Globus pallidus (tissue), 1 donor: ENCODE results near the gene FAM180A.
"Not testable (repeated sequence)": the region's sequence is repeated elsewhere in the genome, so short reads cannot be mapped to it uniquely, and the experiment has no call there.

ENCODE experiments used
- DNase-seq: peaks from one replicate; pipeline ENCODE4 v3.0.0-alpha.2; 2015; ENCODE audit warnings: low spot score

FAM180A gene

GRCh38 chr7:135713836-135714470 is 34.7 kb downstream of the FAM180A start:
- no peak for DNase-seq

GRCh38 chr7:135712796-135713195 is 35.8 kb downstream of the FAM180A start:
- no peak for DNase-seq

GRCh38 chr7:135712182-135712782 is 36.3 kb downstream of the FAM180A start:
- DNase-seq, result no peak

GRCh38 chr7:135711139-135711469 is 37.5 kb downstream of the FAM180A start:
- DNase-seq, result no peak

- no peak for DNase-seq
Measured at GRCh38 chr7:135710417-135711138, 38.0 kb downstream of the FAM180A start.

GRCh38 chr7:135709508-135709907 is 39.1 kb downstream of the FAM180A start:
- no peak for DNase-seq

GRCh38 chr7:135708041-135708440 is 40.6 kb downstream of the FAM180A start:
- DNase-seq, result no peak

- DNase-seq, result no peak
Measured at GRCh38 chr7:135707570-135707966, 41.0 kb downstream of the FAM180A start.

- no peak for DNase-seq
Measured at GRCh38 chr7:135706858-135707569, 41.6 kb downstream of the FAM180A start.

GRCh38 chr7:135706038-135706742 is 42.4 kb downstream of the FAM180A start:
- DNase-seq, result no peak

GRCh38 chr7:135704698-135705097 is 43.9 kb downstream of the FAM180A start:
- no peak for DNase-seq

- no peak for DNase-seq
Measured at GRCh38 chr7:135704074-135704473, 44.5 kb downstream of the FAM180A start.

GRCh38 chr7:135697276-135698049 is 51.1 kb downstream of the FAM180A start:
- no peak for DNase-seq

- DNase-seq, result no peak
Measured at GRCh38 chr7:135693558-135693957, 55.1 kb downstream of the FAM180A start.

- DNase-seq, result not testable (repeated sequence)
Measured at GRCh38 chr7:135692606-135693005, 56.0 kb downstream of the FAM180A start.

- DNase-seq, result no peak
Measured at GRCh38 chr7:135692055-135692454, 56.6 kb downstream of the FAM180A start.

GRCh38 chr7:135690566-135690965 is 58.0 kb downstream of the FAM180A start:
- no peak for DNase-seq

- DNase-seq, result no peak
Measured at GRCh38 chr7:135687466-135687865, 61.1 kb downstream of the FAM180A start.

- DNase-seq, result no peak
Measured at GRCh38 chr7:135685306-135686084, 63.1 kb downstream of the FAM180A start.

GRCh38 chr7:135684699-135685098 is 63.9 kb downstream of the FAM180A start:
- no peak for DNase-seq

- DNase-seq, result no peak
Measured at GRCh38 chr7:135684136-135684535, 64.5 kb downstream of the FAM180A start.
